Muscle layer of duodenum (tissue), 2 donors: ENCODE data around the gene PTPRJ.
"Not testable (repeated sequence)": the region's sequence is repeated elsewhere in the genome, so short reads cannot be mapped to it uniquely, and the experiment has no call there.

Experiments used
- H3K27ac ChIP-seq: one replicate; pipeline ENCODE4 v1.7.0; 2013; ENCODE audit warnings: mild to moderate bottlenecking, low read length
- H3K27me3 ChIP-seq: one replicate; pipeline ENCODE4 v1.7.0; 2013; ENCODE audit warnings: low read depth, mild to moderate bottlenecking, control low read depth, low read length
- H3K36me3 ChIP-seq, 2 donors: one replicate each; pipeline ENCODE4 v1.7.0; 2013; ENCODE audit warnings: low read length in 2 of 2, control low read depth in 1 of 2, mild to moderate bottlenecking in 1 of 2; ENCODE audit not compliant: insufficient read depth in 2 of 2, control insufficient read depth in 1 of 2
- H3K4me1 ChIP-seq, 2 donors: one replicate each; pipeline ENCODE4 v1.7.0; 2013; ENCODE audit warnings: low read length in 2 of 2, mild to moderate bottlenecking in 2 of 2, control low read depth in 1 of 2, moderate library complexity in 1 of 2; ENCODE audit not compliant: insufficient read depth in 2 of 2, control insufficient read depth in 1 of 2
- H3K4me3 ChIP-seq, 2 donors: one replicate each; pipeline ENCODE4 v1.7.0; 2013; ENCODE audit warnings: low read length in 2 of 2, low read depth in 1 of 2, mild to moderate bottlenecking in 1 of 2
- H3K9me3 ChIP-seq, 2 donors: one replicate each; pipeline ENCODE4 v1.7.0; 2013; ENCODE audit warnings: low read length in 2 of 2, control low read depth in 1 of 2, mild to moderate bottlenecking in 1 of 2; ENCODE audit not compliant: control insufficient read depth in 1 of 2
- donor health status: healthy.

The PTPRJ gene

GRCh38 chr11:47948137-47948536 lies 32.2 kb upstream of the PTPRJ start:
- Histone ChIP-seq H3K4me3 (no peak overlapping the region), H3K36me3 (no peaks in the 10 kb centered on the region), H3K9me3 (no peaks in the 10 kb centered on the region), H3K27ac (no peak overlapping the region), H3K4me1 (peaks cover 0 to 3% of the 10 kb centered on the region in 2 donors), H3K27me3 (no peaks in the 10 kb centered on the region)

DNA sequence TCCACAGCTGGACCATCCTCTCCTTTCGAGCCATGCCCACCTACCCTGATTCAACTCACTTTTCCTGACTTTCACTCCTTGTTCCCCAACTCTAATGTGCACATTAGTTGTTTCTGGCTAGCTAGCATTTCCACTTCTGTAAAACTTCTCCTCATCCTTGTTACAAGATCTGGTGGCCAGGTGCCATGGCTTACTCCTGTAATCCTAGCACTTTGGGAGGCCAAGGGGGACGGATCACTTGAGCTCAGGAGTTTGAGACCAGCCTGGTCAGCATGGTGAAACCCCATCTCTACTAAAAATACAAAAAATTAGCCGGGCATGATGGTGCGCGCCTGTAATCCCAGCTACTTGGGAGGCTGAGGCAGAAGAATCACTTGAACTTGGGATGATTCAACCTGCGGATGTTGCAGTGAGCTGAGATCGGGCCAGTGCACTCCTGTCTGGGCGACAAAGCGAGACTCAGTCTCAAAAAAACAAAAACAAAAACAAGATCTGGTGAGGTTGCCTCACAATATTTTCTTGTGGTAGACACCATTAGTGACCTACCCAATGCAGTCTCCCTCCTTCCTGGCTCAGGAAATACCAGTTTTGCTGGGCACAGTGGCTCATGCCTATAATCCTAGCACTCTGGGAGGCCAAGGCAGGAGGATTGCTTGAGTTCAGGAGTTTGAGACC lies 31.2 kb upstream of the PTPRJ start:
- H3K27me3 ChIP-seq, H3K36me3 ChIP-seq, H3K4me1 ChIP-seq, H3K27ac ChIP-seq, H3K9me3 ChIP-seq, H3K4me3 ChIP-seq: not testable (repeated sequence)

- no peaks in the 10 kb centered on the region for H3K36me3 ChIP-seq
- H3K4me3 ChIP-seq: no peak overlapping the region
- H3K9me3 ChIP-seq: no peaks in the 10 kb centered on the region
- H3K27ac ChIP-seq: no peak overlapping the region
- peaks cover 0 to 3% of the 10 kb centered on the region in 2 donors for H3K4me1 ChIP-seq
- H3K27me3 ChIP-seq: no peaks in the 10 kb centered on the region
These were observed 30.0 kb upstream of the PTPRJ start for GRCh38 chr11:47950396-47950795.

DNA sequence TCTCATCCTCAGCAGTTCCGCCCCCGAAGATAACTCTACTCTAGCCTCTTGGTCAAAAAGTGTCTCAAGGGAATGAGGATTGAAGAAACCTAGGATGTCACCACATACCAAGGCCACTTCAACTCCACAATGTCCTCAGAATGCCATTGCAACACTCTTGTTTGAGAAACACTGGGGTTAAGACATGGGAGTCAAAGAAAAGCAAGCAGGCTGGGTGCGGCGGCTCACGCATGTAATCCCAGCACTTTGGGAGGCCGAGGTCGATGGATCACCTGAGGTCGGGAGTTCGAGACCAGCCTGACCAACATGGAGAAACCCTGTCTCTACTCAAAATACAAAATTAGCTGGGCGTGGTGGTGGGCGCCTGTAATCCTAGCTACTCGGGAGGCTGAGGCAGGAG lies 28.9 kb upstream of the PTPRJ start:
- H3K27ac ChIP-seq, H3K4me1 ChIP-seq, H3K36me3 ChIP-seq, H3K9me3 ChIP-seq, H3K4me3 ChIP-seq, H3K27me3 ChIP-seq: not testable (repeated sequence)

- H3K27ac ChIP-seq: no peak overlapping the region
- no peaks in the 10 kb centered on the region for H3K27me3 ChIP-seq
- no peak overlapping the region for H3K4me3 ChIP-seq
- H3K9me3 ChIP-seq: no peaks in the 10 kb centered on the region
- H3K4me1 ChIP-seq: no peaks in the 10 kb centered on the region
- H3K36me3 ChIP-seq: no peaks in the 10 kb centered on the region
These were observed 25.2 kb upstream of the PTPRJ start for GRCh38 chr11:47955061-47955755.

- H3K4me3 ChIP-seq: no peak overlapping the region
- H3K27me3 ChIP-seq: no peaks in the 10 kb centered on the region
- no peak overlapping the region for H3K27ac ChIP-seq
- H3K4me1 ChIP-seq: no peaks in the 10 kb centered on the region
- H3K9me3 ChIP-seq: no peaks in the 10 kb centered on the region
- H3K36me3 ChIP-seq: no peaks in the 10 kb centered on the region
These were observed 20.3 kb upstream of the PTPRJ start for GRCh38 chr11:47960015-47960414.

GRCh38 chr11:47961383-47961782 lies 19.0 kb upstream of the PTPRJ start:
- no peaks in the 10 kb centered on the region for H3K27me3 ChIP-seq
- no peaks in the 10 kb centered on the region for H3K36me3 ChIP-seq
- no peak overlapping the region for H3K4me3 ChIP-seq
- H3K27ac ChIP-seq: no peak overlapping the region
- H3K4me1 ChIP-seq: no peaks in the 10 kb centered on the region
- no peaks in the 10 kb centered on the region for H3K9me3 ChIP-seq

- Histone ChIP-seq H3K4me3 (no peak overlapping the region), H3K27ac (no peak overlapping the region), H3K9me3 (no peaks in the 10 kb centered on the region), H3K4me1 (no peaks in the 10 kb centered on the region), H3K36me3 (no peaks in the 10 kb centered on the region), H3K27me3 (no peaks in the 10 kb centered on the region)
These were observed 15.8 kb upstream of the PTPRJ start for GRCh38 chr11:47964546-47964945.

GRCh38 chr11:47967577-47968525 lies 12.5 kb upstream of the PTPRJ start:
- Histone ChIP-seq H3K4me3 (no peak overlapping the region), H3K9me3 (no peaks in the 10 kb centered on the region), H3K4me1 (no peaks in the 10 kb centered on the region), H3K27ac (no peak overlapping the region), H3K36me3 (no peaks in the 10 kb centered on the region), H3K27me3 (no peaks in the 10 kb centered on the region)

DNA sequence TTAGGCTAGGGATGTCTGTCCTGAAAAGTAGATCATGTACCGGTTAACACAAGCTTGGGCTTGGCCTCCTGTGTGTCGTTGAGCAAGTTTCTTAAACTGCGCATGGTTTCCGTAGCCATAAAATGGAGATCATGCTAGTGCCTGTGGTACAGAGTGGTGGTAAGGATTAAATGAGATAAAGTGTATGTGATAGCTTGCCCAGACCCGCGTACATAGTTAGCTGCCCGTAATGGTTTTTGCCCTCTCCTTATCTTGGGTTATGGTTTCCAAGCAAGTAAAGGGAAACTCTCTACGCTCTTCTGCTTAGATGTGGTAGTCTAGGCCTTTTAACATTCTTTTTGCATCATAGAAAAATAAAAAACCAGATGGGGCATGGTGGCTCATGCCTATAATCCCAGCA lies 11.0 kb upstream of the PTPRJ start:
- Histone ChIP-seq H3K4me1 (peaks cover 4% of the 10 kb centered on the region in 2 donors), H3K36me3 (no peaks in the 10 kb centered on the region)

DNA sequence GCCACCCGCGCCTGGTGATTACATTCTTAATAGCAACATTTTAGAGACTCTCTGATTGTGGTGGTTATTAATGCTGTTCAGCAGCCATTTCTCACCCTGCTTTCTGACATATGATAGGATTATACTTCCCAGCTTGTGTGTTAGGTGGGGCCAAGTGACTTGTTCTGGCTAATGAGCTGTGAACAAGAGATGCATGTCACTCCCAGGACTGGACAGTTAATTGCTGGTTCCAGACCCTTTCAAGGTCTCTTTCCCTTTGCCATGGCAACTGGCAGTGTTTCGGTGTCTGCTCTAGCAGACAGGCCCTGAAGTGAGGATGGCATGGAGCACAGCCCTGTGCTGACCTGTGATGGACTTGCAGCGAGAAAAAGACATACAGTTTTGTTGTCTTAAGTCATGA lies 8.9 kb upstream of the PTPRJ start:
- Histone ChIP-seq H3K9me3 (no peaks in the 10 kb centered on the region), H3K4me3 (no peak overlapping the region), H3K4me1 (peaks cover 4 to 8% of the 10 kb centered on the region in 2 donors), H3K27me3 (no peaks in the 10 kb centered on the region), H3K27ac (no peak overlapping the region), H3K36me3 (no peaks in the 10 kb centered on the region)

More for the DNA sequence above, 11.0 kb upstream of the PTPRJ start:
- no peaks in the 10 kb centered on the region for H3K9me3 ChIP-seq
- no peak overlapping the region for H3K27ac ChIP-seq
- no peaks in the 10 kb centered on the region for H3K27me3 ChIP-seq
- H3K4me3 ChIP-seq: no peak overlapping the region
